Measurements from ENCODE around the gene KRTAP1-5.

The KRTAP1-5 gene

GRCh38 chr17:41016578-41017215, 10.3 kb downstream of the KRTAP1-5 start:
- ChIA-PET POLR2A (no interaction called here), CTCF (no interaction called here)
- no peaks in the 10 kb centered on the region for H3K27me3 ChIP-seq (replicated peaks in 2 of 5; ENCODE audit: control insufficient read depth in 4 of 5, insufficient read depth in 5 of 5, low read length in 4 of 5)
- H3K4me1 ChIP-seq (ENCODE audit: control extremely low read depth in 1 of 4, control insufficient read depth in 4 of 4, insufficient read depth in 4 of 4, low read length in 3 of 4) = peaks cover 3 to 13% (median 5%) of the 10 kb centered on the region in 4 experiments
- no peaks in the 10 kb centered on the region for H3K36me3 ChIP-seq (ENCODE audit: control insufficient read depth in 4 of 4, insufficient read depth in 4 of 4, low read length in 3 of 4)
- peaks cover 0 to 3% (median 0%) of the 10 kb centered on the region in 5 experiments for H3K9me3 ChIP-seq (ENCODE audit: control extremely low read depth in 1 of 5, control insufficient read depth in 4 of 5, insufficient read depth in 2 of 5, low read depth in 1 of 5, low read length in 4 of 5)
- WGBS (ENCODE audit: insufficient coverage) = 87% methylated on average over 12 of the region's 13 CpGs
- H3K4me3 ChIP-seq (ENCODE audit: control insufficient read depth in 1 of 7, extremely low read depth in 1 of 7, insufficient read depth in 4 of 7, low read depth in 2 of 7, low read length in 6 of 7) = no peak overlapping the region
- H3K27ac ChIP-seq (ENCODE audit: insufficient read depth in 1 of 2, low read depth in 1 of 2, low read length in 2 of 2, poor library complexity in 1 of 2, severe bottlenecking in 2 of 2) = no peak overlapping the region
- DNase-seq = no peak

DNA sequence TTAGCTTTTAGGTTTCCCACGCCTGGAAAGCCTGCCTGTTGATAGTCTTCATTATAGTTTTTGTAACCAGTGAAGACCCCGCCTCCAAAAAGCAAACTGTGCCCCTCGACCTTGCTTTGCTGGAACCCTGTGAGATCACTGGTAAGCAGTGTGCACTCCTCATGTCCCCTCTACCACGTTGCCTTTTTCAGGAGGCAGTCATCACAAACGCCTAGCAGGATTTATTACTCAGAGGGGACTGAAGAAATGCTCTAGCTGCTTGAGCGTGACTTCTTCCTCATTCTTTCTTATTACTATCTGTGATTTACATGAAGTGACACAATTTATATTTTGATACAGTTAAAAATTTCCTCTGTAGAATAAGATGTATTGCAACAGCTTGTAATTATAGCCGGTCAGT, 11.6 kb downstream of the KRTAP1-5 start:
- H3K9me3 ChIP-seq (ENCODE audit: control extremely low read depth in 1 of 5, control insufficient read depth in 4 of 5, insufficient read depth in 2 of 5, low read depth in 1 of 5, low read length in 4 of 5) = no peaks in the 10 kb centered on the region
- no peaks in the 10 kb centered on the region for H3K27me3 ChIP-seq (replicated peaks in 2 of 5; ENCODE audit: control insufficient read depth in 4 of 5, insufficient read depth in 5 of 5, low read length in 4 of 5)
- peaks cover 3 to 13% (median 5%) of the 10 kb centered on the region in 4 experiments for H3K4me1 ChIP-seq (ENCODE audit: control extremely low read depth in 1 of 4, control insufficient read depth in 4 of 4, insufficient read depth in 4 of 4, low read length in 3 of 4)
- 94% methylated on average over 4 of the region's 7 CpGs for WGBS (ENCODE audit: insufficient coverage)
- ChIA-PET POLR2A (no interaction called here), CTCF (no interaction called here)
- H3K27ac ChIP-seq (ENCODE audit: insufficient read depth in 1 of 2, low read depth in 1 of 2, low read length in 2 of 2, poor library complexity in 1 of 2, severe bottlenecking in 2 of 2) = no peak overlapping the region
- no peaks in the 10 kb centered on the region for H3K36me3 ChIP-seq (ENCODE audit: control insufficient read depth in 4 of 4, insufficient read depth in 4 of 4, low read length in 3 of 4)
- DNase-seq = no peak
- H3K4me3 ChIP-seq (ENCODE audit: control insufficient read depth in 1 of 7, extremely low read depth in 1 of 7, insufficient read depth in 4 of 7, low read depth in 2 of 7, low read length in 6 of 7) = no peak overlapping the region

DNA sequence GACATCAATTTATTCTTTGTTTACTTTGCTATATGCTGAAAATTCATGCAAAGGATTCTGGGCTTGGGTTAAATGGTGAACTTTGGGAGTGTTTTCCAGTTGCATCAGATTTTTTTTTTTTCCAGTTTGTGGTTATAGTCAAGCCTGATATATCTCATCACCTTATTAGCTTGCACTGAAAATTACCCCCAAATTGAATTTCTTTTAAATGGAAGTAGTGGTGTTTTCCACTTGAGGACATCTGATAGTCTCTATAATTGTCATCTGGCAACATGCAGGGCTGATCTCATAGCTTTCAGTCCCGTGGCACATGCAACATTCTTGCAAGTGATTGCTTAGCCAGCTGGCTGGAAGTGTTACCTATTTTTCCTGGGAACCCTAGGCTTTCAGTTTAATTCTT, 13.4 kb downstream of the KRTAP1-5 start:
- WGBS (ENCODE audit: insufficient coverage) = no CpG with 5 or more reads among the region's 1 CpG
- no peak for DNase-seq
- Histone ChIP-seq H3K27me3 (replicated peaks in 2 of 5; ENCODE audit: control insufficient read depth in 4 of 5, insufficient read depth in 5 of 5, low read length in 4 of 5) (no peaks in the 10 kb centered on the region), H3K9me3 (ENCODE audit: control extremely low read depth in 1 of 5, control insufficient read depth in 4 of 5, insufficient read depth in 2 of 5, low read depth in 1 of 5, low read length in 4 of 5) (no peaks in the 10 kb centered on the region), H3K4me1 (ENCODE audit: control extremely low read depth in 1 of 4, control insufficient read depth in 4 of 4, insufficient read depth in 4 of 4, low read length in 3 of 4) (peaks cover 3 to 12% (median 5%) of the 10 kb centered on the region in 4 experiments), H3K27ac (ENCODE audit: insufficient read depth in 1 of 2, low read depth in 1 of 2, low read length in 2 of 2, poor library complexity in 1 of 2, severe bottlenecking in 2 of 2) (no peak overlapping the region), H3K36me3 (ENCODE audit: control insufficient read depth in 4 of 4, insufficient read depth in 4 of 4, low read length in 3 of 4) (no peaks in the 10 kb centered on the region), H3K4me3 (ENCODE audit: control insufficient read depth in 1 of 7, extremely low read depth in 1 of 7, insufficient read depth in 4 of 7, low read depth in 2 of 7, low read length in 6 of 7) (no peak overlapping the region)
- CTCF ChIA-PET = no interaction called here
- POLR2A ChIA-PET = no interaction called here

DNA sequence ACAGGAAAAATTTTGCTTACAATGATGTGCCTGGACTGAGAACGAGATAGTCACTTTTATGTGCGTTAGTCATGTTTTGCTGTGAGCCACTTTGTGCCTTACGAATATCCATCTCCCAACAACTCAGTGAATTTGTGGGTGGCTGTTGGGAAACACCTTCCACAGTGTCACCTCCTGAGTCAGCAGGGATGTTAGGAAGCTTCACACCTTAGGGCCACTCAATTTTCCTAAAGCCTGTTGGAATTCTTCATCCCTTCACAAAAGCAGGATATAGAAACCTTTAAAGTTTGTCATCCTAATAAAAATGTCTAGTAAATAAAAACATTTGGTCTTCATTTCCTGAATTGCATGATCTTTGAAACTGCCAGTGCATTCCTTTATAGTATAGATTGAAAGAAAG, 13.8 kb downstream of the KRTAP1-5 start:
- 100% methylated on average over 1 of the region's 3 CpGs for WGBS (ENCODE audit: insufficient coverage)
- ChIA-PET POLR2A (no interaction called here), CTCF (no interaction called here)

DNA sequence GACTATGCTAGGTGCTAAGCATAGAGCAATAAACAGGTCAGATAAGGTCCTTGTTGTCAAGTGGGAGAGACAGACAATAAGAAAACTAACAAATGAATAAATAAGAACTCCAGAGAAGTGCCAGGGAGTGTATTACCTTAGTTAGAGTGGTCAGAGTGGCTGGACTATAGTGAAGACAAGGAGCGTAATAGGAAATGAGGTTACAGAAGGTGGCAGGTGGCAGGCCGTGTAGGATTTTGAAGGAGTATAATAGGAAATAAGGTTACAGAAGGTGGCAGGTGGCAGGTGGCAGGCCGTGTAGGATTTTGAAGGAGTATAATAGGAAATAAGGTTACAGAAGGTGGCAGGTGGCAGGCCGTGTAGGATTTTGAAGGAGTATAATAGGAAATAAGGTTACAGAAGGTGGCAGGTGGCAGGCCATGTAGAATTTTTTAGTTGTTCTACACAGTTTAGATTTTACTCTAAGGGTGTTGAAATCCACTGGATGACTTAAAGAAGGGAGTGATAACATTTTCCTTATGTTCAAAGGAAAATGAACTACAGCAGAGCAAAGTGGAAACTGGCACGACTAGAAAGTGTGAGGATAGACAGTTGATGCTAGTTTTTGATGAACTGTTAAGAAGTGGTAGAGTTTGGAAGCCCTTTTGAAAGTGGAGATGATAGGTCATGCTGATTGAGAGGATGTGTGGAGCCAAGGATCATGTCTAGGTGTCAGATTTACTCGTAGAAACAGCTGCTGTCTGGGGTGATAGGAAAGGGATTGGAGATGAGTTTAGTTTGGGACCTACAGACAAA, 14.5 kb downstream of the KRTAP1-5 start:
- Histone ChIP-seq H3K4me3 (ENCODE audit: control insufficient read depth in 1 of 7, extremely low read depth in 1 of 7, insufficient read depth in 4 of 7, low read depth in 2 of 7, low read length in 6 of 7) (no peak overlapping the region), H3K4me1 (ENCODE audit: control extremely low read depth in 1 of 4, control insufficient read depth in 4 of 4, insufficient read depth in 4 of 4, low read length in 3 of 4) (peaks cover 0 to 7% (median 0%) of the 10 kb centered on the region in 4 experiments), H3K27me3 (replicated peaks in 2 of 5; ENCODE audit: control insufficient read depth in 4 of 5, insufficient read depth in 5 of 5, low read length in 4 of 5) (no peaks in the 10 kb centered on the region), H3K36me3 (ENCODE audit: control insufficient read depth in 4 of 4, insufficient read depth in 4 of 4, low read length in 3 of 4) (no peaks in the 10 kb centered on the region), H3K9me3 (ENCODE audit: control extremely low read depth in 1 of 5, control insufficient read depth in 4 of 5, insufficient read depth in 2 of 5, low read depth in 1 of 5, low read length in 4 of 5) (no peaks in the 10 kb centered on the region), H3K27ac (ENCODE audit: insufficient read depth in 1 of 2, low read depth in 1 of 2, low read length in 2 of 2, poor library complexity in 1 of 2, severe bottlenecking in 2 of 2) (no peak overlapping the region)
- CTCF ChIA-PET = no interaction called here
- WGBS (ENCODE audit: insufficient coverage) = 90% methylated on average over 6 of the region's 6 CpGs
- POLR2A ChIA-PET = no interaction called here
- no peak for DNase-seq

More for the DNA sequence above, 13.8 kb downstream of the KRTAP1-5 start:
- Histone ChIP-seq H3K9me3 (ENCODE audit: control extremely low read depth in 1 of 5, control insufficient read depth in 4 of 5, insufficient read depth in 2 of 5, low read depth in 1 of 5, low read length in 4 of 5) (no peaks in the 10 kb centered on the region), H3K36me3 (ENCODE audit: control insufficient read depth in 4 of 4, insufficient read depth in 4 of 4, low read length in 3 of 4) (no peaks in the 10 kb centered on the region), H3K4me1 (ENCODE audit: control extremely low read depth in 1 of 4, control insufficient read depth in 4 of 4, insufficient read depth in 4 of 4, low read length in 3 of 4) (peaks cover under 1 to 7% (median 1%) of the 10 kb centered on the region in 4 experiments), H3K4me3 (ENCODE audit: control insufficient read depth in 1 of 7, extremely low read depth in 1 of 7, insufficient read depth in 4 of 7, low read depth in 2 of 7, low read length in 6 of 7) (no peak overlapping the region), H3K27ac (ENCODE audit: insufficient read depth in 1 of 2, low read depth in 1 of 2, low read length in 2 of 2, poor library complexity in 1 of 2, severe bottlenecking in 2 of 2) (no peak overlapping the region), H3K27me3 (replicated peaks in 2 of 5; ENCODE audit: control insufficient read depth in 4 of 5, insufficient read depth in 5 of 5, low read length in 4 of 5) (no peaks in the 10 kb centered on the region)
- DNase-seq = no peak

DNA sequence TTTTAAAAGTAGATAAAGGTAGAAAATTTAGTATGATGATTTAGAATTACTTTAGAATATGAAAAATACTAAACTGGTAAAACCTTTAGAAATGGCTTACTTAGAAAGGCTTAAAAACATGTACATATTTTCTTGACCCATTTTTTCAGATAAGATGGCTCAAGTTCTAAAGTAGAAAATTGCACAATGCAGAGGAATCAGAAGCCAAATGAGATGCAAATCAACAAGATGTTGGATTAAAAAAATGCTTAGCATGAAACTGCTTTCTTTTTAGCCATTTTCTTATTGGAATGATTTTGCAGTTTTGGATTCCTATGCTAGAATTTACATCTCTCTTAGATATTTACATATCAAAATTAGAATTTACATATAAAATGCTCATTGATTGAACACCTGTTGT, 16.6 kb downstream of the KRTAP1-5 start:
- no peaks in the 10 kb centered on the region for H3K4me1 ChIP-seq (ENCODE audit: control extremely low read depth in 1 of 4, control insufficient read depth in 4 of 4, insufficient read depth in 4 of 4, low read length in 3 of 4)
- CTCF ChIA-PET = no interaction called here

GRCh38 chr17:41009936-41010335, 17.1 kb downstream of the KRTAP1-5 start:
- CTCF ChIA-PET = no interaction called here
- WGBS (ENCODE audit: insufficient coverage) = no CpG with 5 or more reads among the region's 1 CpG

More for the DNA sequence above, 16.6 kb downstream of the KRTAP1-5 start:
- H3K27me3 ChIP-seq (replicated peaks in 2 of 5; ENCODE audit: control insufficient read depth in 4 of 5, insufficient read depth in 5 of 5, low read length in 4 of 5) = no peaks in the 10 kb centered on the region
- no peaks in the 10 kb centered on the region for H3K9me3 ChIP-seq (ENCODE audit: control extremely low read depth in 1 of 5, control insufficient read depth in 4 of 5, insufficient read depth in 2 of 5, low read depth in 1 of 5, low read length in 4 of 5)
- no peaks in the 10 kb centered on the region for H3K36me3 ChIP-seq (ENCODE audit: control insufficient read depth in 4 of 4, insufficient read depth in 4 of 4, low read length in 3 of 4)
- DNase-seq = no peak
- H3K4me3 ChIP-seq (ENCODE audit: control insufficient read depth in 1 of 7, extremely low read depth in 1 of 7, insufficient read depth in 4 of 7, low read depth in 2 of 7, low read length in 6 of 7) = no peak overlapping the region
- POLR2A ChIA-PET = no interaction called here
- no peak overlapping the region for H3K27ac ChIP-seq (ENCODE audit: insufficient read depth in 1 of 2, low read depth in 1 of 2, low read length in 2 of 2, poor library complexity in 1 of 2, severe bottlenecking in 2 of 2)

More at GRCh38 chr17:41009936-41010335, 17.1 kb downstream of the KRTAP1-5 start:
- no peaks in the 10 kb centered on the region for H3K27me3 ChIP-seq (replicated peaks in 2 of 5; ENCODE audit: control insufficient read depth in 4 of 5, insufficient read depth in 5 of 5, low read length in 4 of 5)
- no peaks in the 10 kb centered on the region for H3K9me3 ChIP-seq (ENCODE audit: control extremely low read depth in 1 of 5, control insufficient read depth in 4 of 5, insufficient read depth in 2 of 5, low read depth in 1 of 5, low read length in 4 of 5)
- H3K27ac ChIP-seq (ENCODE audit: insufficient read depth in 1 of 2, low read depth in 1 of 2, low read length in 2 of 2, poor library complexity in 1 of 2, severe bottlenecking in 2 of 2) = no peak overlapping the region
- no peak overlapping the region for H3K4me3 ChIP-seq (ENCODE audit: control insufficient read depth in 1 of 7, extremely low read depth in 1 of 7, insufficient read depth in 4 of 7, low read depth in 2 of 7, low read length in 6 of 7)
- H3K4me1 ChIP-seq (ENCODE audit: control extremely low read depth in 1 of 4, control insufficient read depth in 4 of 4, insufficient read depth in 4 of 4, low read length in 3 of 4) = no peaks in the 10 kb centered on the region
- POLR2A ChIA-PET = no interaction called here
- H3K36me3 ChIP-seq (ENCODE audit: control insufficient read depth in 4 of 4, insufficient read depth in 4 of 4, low read length in 3 of 4) = no peaks in the 10 kb centered on the region
- no peak for DNase-seq

All from common myeloid progenitor, CD34-positive (primary cell).